22Rv1 (cell line): ENCODE results near the gene RGL1.
"Not testable (repeated sequence)": the region's sequence is repeated elsewhere in the genome, so short reads cannot be mapped to it uniquely, and the experiment has no call there.

Source experiments
- H3K27ac ChIP-seq: fragments of 450-650 bp; 2 replicates; pipeline ENCODE4 v1.5.1; 2017
- ZFX ChIP-seq: fragments of 450-650 bp; IDR thresholded peaks from 2 replicates; pipeline ENCODE4 v1.6.1; 2017; ENCODE audit warnings: antibody characterized with exemption, borderline replicate concordance
- TF ChIP-seq, protein P1 (sequence below): fragments of 450-650 bp; IDR thresholded peaks from 2 replicates; pipeline ENCODE4 v1.5.1; 2017; ENCODE audit warnings: mild to moderate bottlenecking

The RGL1 gene

GRCh38 chr1:183804916-183805841 is at the start of gene RGL1:
TSS of gene RGL1 (plus strand) at chr1:183805120. CDS start at chr1:183805298, 178 bp downstream.
- peak within 1 kb of the TSS; percentile 32 for H3K27ac ChIP-seq
- TF ChIP-seq, protein P1, sequence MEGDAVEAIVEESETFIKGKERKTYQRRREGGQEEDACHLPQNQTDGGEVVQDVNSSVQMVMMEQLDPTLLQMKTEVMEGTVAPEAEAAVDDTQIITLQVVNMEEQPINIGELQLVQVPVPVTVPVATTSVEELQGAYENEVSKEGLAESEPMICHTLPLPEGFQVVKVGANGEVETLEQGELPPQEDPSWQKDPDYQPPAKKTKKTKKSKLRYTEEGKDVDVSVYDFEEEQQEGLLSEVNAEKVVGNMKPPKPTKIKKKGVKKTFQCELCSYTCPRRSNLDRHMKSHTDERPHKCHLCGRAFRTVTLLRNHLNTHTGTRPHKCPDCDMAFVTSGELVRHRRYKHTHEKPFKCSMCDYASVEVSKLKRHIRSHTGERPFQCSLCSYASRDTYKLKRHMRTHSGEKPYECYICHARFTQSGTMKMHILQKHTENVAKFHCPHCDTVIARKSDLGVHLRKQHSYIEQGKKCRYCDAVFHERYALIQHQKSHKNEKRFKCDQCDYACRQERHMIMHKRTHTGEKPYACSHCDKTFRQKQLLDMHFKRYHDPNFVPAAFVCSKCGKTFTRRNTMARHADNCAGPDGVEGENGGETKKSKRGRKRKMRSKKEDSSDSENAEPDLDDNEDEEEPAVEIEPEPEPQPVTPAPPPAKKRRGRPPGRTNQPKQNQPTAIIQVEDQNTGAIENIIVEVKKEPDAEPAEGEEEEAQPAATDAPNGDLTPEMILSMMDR = 0 out of 2 replicates have a peak, but pooled peaks have one; percentile 5
- no peak for TF ChIP-seq ZFX

GRCh38 chr1:183756326-183756725 is 48.6 kb upstream of the RGL1 start:
- no peak overlapping the region for H3K27ac ChIP-seq
- TF ChIP-seq ZFX = no peak
- TF ChIP-seq, protein P1 = no peak

DNA sequence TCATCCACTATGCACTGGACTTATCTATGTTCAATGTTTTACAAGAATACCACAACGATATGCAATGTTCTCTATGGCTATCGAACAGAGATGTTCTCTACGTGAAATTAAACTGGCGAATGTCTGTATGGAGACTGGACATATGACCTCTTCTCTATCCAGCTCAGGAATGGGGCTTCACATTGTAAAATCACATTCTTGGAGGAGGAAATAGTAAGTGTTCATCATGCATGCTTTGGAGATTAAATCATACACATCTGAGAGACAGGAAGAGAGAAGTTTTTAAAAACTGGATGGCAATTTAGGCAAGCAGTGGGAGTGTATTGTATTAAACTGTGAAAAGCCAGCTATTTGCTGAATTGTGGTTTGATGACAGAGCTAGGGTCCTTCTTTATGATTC is 47.9 kb upstream of the RGL1 start:
- TF ChIP-seq, protein P1 = no peak
- TF ChIP-seq ZFX = no peak
- H3K27ac ChIP-seq = no peak overlapping the region

DNA sequence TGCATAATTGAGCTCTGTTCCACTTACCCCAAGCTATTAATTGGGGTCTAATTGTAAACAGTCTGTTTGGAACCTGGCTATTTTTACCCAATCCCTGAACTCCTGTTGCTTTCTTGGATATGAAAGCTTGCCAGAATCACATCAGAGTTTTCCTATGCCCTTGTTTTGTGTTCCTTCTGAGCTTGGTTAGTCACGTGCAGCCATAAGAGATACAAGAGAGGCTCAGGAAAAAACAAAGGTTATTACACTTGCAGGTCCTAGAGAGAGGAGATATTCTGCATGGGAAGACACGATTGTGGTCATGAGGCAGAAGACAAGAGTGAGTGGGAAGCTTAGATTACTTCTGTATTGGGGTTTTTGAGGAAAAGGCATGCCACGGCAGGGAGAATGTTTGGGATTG is 46.0 kb upstream of the RGL1 start:
- no peak for TF ChIP-seq ZFX
- TF ChIP-seq, protein P1 = no peak
- H3K27ac ChIP-seq = no peak overlapping the region

- TF ChIP-seq, protein P1 = no peak
- TF ChIP-seq ZFX = no peak
- no peak overlapping the region for H3K27ac ChIP-seq
These were observed 44.3 kb upstream of the RGL1 start for GRCh38 chr1:183760661-183761060.

DNA sequence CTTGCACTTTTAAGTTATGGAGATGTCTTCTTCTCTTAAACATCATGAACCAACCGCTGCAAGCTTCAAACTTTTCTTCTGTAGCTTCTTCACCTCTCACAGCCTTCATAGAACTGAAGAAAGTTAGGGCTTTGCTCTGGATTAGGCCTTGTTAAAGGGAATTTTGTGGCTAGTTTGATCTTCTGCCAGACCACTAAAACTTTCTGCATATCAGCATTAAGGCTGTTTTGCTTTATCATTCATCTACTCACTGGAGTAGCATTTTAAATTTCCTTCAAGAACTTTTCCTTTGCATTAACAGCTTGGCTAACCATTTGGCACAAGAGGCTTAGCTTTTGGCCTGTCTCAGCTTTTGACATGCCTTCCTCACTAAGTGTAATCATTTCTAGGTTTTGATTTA is 43.0 kb upstream of the RGL1 start:
- H3K27ac ChIP-seq = no peak overlapping the region

GRCh38 chr1:183762856-183763255 is 42.1 kb upstream of the RGL1 start:
- not testable (repeated sequence) for H3K27ac ChIP-seq

More for the DNA sequence above, 43.0 kb upstream of the RGL1 start:
- TF ChIP-seq ZFX = no peak
- TF ChIP-seq, protein P1 = no peak

GRCh38 chr1:183764981-183765380 is 39.9 kb upstream of the RGL1 start:
- H3K27ac ChIP-seq = no peak overlapping the region
- TF ChIP-seq, protein P1 = no peak
- TF ChIP-seq ZFX = no peak
